ENCODE data around the gene FKTN.

Gene FKTN

DNA sequence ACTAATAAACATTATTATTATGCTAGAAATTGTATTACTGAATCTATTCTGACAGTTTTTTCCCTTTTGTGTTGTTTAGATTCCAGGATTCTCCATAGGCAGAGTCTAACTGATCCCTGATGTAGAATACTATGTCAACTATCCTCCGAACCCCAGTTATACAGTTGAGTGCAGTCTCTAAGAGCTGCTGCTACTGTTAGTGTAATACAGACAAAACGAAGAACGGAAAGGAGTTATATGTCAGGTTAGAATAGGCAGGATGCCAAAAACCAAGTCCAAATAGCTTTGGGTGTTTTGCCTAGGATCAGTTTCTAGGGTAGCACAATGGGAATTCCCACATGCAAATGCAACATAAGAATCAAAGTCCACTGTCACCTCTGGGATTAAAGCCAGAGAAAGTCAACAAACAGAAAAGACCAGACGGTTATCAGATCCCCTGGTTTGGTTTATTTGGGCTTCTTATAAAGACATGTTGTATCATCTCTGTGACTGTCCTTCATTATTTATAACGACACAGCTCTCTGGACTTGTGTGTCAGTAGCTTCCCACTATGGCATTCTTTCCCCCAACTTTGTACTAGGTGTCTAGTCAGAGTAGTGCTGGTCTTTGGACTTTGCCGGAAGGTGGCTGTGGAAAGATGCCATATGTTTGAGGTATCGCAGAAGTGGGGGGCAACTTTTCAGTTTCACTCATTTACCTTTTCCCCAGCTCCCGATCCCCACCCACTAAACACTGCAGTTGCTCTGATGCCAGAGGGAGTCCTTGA lies 121.5 kb downstream of the FKTN start:
- no peak for DNase-seq

DNA sequence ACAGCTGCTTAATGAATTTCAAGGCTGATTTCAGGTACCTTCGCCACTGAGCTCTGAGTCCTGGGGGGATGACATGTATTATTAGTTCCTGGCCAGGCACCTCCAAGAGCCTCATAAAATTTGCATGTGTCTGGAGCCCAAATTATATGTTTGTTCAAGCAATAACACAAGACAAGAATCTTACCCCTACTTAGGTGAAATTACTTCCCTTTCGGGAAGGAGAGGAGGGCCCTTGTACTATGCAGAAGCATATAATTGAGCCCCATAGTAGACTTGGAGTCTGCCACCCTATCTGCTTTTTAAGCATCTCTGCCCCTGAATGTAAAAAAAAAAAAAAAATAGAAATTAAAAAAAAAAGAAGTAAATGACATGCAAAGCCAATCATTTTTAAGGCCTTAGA lies 123.4 kb downstream of the FKTN start:
- no peak for DNase-seq

DNA sequence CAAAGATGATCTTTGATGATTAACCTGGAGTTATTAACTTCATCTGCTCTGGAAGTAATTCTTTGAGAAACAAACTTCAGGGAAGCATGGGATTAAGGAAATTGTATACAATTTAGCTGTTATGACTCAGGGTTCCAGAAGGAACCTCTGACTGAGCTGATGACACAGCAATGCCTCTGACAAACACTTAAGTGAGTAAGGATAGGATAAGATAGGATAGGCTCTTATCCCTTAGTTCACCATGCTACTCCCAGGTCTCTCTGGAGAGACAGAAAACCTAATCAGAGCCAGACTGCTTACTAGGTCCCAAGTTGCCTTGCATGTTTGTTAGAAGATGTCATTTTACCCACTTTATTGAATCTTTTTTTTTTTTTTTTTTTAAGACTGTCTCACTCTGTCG lies 123.8 kb downstream of the FKTN start:
- DNase-seq: no peak

DNA sequence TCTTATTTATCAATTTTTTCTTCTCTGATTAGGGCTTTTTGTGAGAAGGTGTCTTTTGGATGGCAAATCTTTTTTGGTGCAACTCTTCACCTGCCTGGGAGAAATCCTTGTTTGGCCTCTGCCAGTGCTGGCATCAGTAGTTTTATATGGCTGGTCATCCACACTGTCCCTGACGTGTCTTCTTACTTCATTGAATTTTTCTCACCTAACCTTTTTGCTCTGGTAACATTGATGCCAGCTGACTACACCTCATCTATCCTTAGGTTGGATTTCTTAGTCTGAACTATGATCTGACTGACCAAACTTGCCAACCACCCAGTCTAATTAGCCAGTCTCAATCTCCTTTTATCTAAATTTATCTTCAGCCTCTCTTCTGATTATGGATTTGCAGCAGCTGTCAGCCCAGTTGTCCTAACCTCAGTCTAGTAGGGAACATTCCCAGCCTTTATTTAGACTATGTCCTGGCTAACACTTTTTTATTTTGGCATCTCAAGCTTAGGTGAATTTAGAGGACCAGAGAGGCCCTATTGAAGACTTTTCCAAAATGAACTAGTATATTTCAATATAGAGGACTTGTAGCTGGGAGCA lies 125.9 kb downstream of the FKTN start:
- DNase-seq: no peak

DNA sequence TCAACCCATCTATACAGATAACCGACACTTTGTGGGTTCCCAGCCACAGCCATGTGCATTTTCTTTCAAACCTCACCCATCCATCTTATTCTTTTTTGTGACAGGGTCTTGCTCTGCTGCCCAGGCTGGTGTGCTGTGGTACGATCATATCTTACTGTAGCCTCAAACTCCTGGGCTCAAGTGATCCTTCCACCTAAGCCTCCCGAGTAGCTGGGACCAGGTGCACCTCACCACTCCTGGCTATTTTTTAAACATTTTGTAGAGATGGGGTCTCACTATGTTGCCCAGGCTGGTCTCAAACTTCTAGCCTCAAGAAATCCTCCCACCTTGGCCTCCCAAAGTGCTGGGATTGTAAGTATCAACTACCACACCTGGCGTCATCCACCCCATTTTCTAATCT lies 129.0 kb downstream of the FKTN start:
- no peak for DNase-seq

Measured in CD4-positive, alpha-beta T cell treated with Interferon alpha-2 for 1 hour (primary cell).